ENCODE results near the gene CSMD2.

GRCh38 chr1:34122080-34122932, 42.7 kb downstream of the CSMD2 start:
- TF ChIP-seq CTCF (conservative IDR thresholded peaks at IDR 0.05) (no peak), EZH2 (IDR thresholded peaks at IDR 0.05; ENCODE audit: low read depth) (no peak)

All from PC-9 (cell line).